Body of pancreas (tissue), 4 donors: ENCODE measurements around the gene RSKR. TPM values are rescaled to one million over a fixed set of nuclear protein-coding genes. Genes with fewer than 3 reads are reported as not detected.
A peak's percentile ranks its signal among the peaks of the same experiment; 100 is the strongest.

Experiments
- ATAC-seq: fragments of 150-250 bp; one replicate; pipeline ENCODE4 v1.9.1; 2016
- DNase-seq, 4 donors: peaks; one replicate each; pipeline ENCODE4 v3.0.0-alpha.2; 2019
- H3K27ac ChIP-seq, 4 donors: fragments of 200-600 bp; sonication (generic); 1 replicate in 3 of 4; 2 replicates in 1 of 4; pipeline versions ENCODE4 v1.5.1 to v1.6.1; 2016 to 2019; ENCODE audit warnings: mild to moderate bottlenecking in 1 of 4, mixed read lengths in 1 of 4, moderate library complexity in 1 of 4
- H3K27me3 ChIP-seq, 2 donors: fragments of 200-600 bp; sonication (generic); one replicate each; pipeline ENCODE4 v1.6.0; 2016; ENCODE audit warnings: mild to moderate bottlenecking in 1 of 2
- H3K36me3 ChIP-seq, 2 donors: fragments of 200-600 bp; sonication (generic); replicated peaks in 1 of 2; 2 replicates each; pipeline ENCODE4 v1.5.1; 2016; ENCODE audit warnings: low read depth in 2 of 2; ENCODE audit not compliant: insufficient read depth in 1 of 2
- H3K4me1 ChIP-seq: fragments of 200-600 bp; sonication (generic); one replicate; pipeline ENCODE4 v1.6.0; 2016
- H3K4me3 ChIP-seq, 2 donors: fragments of 200-600 bp; sonication (generic); 1 replicate in 1 of 2; 2 replicates in 1 of 2; pipeline ENCODE4 v1.5.1; 2016 to 2019
- H3K9me3 ChIP-seq, 3 donors: fragments of 200-600 bp; sonication (generic); 1 replicate in 2 of 3; 2 replicates in 1 of 3; pipeline ENCODE4 v1.5.1; 2016
- POLR2A ChIP-seq, 3 donors: fragments of 450-650 bp; IDR thresholded peaks; one replicate each; pipeline ENCODE4 v1.6.1; 2016; ENCODE audit warnings: antibody characterized with exemption in 3 of 3, mild to moderate bottlenecking in 2 of 3
- WGBS, 2 donors: methylation state at CpG; one replicate each; pipeline ENCODE4 v1.1.5; 2017; 5-methylcytosine and 5-hydroxymethylcytosine counted together
- intact Hi-C: fragments of 100-400 bp; cut with DNase I; formaldehyde crosslinking; loops from one replicate; pipeline ENCODE4 v1.15.1; 2023
- total RNA-seq, 2 donors: library from RNA; depleted of rRNA; stranded (reverse); fragments of >200 nt; gene quantifications; one replicate each; pipeline ENCODE4 v1.1.0, GENCODE V29; 2016
- TF ChIP-seq, protein P1 (sequence below), 7 experiments: fragments of 450-650 bp in 4 of 7; fragments of 200-600 bp in 3 of 7; sonication (generic) in 3 of 7; IDR thresholded peaks; one replicate each; pipeline ENCODE4 v1.5.1; 2016 to 2019; ENCODE audit warnings: antibody characterized with exemption in 7 of 7

RSKR gene
- total RNA-seq, 2 donors from 2014 or later, result 2.6 to 14.8 TPM

DNA sequence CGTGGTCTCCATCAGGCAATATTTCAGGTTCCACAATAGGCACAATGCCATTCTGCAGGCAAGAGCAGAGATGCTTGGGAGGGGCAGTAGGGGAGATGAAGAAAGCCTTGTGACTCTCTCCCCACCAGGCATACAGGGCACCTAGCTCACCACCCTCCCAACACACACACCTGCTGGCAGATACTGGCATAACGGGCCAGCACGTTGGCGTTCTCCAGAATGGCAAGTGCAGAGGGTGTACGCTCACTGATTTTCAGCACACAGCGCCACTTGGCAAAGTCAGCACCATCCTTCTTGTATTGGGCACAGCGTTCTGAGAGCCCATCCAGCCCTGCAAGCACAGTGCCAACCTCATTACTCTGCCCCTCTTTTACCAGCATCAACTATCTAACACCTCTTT lies 39.5 kb downstream of the RSKR start:
- ATAC-seq (no peak), DNase-seq (no peak)
- Histone ChIP-seq H3K36me3 (no peaks in the 10 kb centered on the region), H3K27me3 (no peaks in the 10 kb centered on the region), H3K27ac (no peak overlapping the region), H3K4me3 (no peak overlapping the region), H3K9me3 (no peaks in the 10 kb centered on the region), H3K4me1 (peaks cover 30% of the 10 kb centered on the region)
- 77 to 89% methylated on average over 3 to 7 of the region's 7 CpGs for WGBS, 2 donors
- intact Hi-C loops, result no loop called here
- TF ChIP-seq POLR2A (IDR thresholded peaks at IDR 0.05), result no peak

DNA sequence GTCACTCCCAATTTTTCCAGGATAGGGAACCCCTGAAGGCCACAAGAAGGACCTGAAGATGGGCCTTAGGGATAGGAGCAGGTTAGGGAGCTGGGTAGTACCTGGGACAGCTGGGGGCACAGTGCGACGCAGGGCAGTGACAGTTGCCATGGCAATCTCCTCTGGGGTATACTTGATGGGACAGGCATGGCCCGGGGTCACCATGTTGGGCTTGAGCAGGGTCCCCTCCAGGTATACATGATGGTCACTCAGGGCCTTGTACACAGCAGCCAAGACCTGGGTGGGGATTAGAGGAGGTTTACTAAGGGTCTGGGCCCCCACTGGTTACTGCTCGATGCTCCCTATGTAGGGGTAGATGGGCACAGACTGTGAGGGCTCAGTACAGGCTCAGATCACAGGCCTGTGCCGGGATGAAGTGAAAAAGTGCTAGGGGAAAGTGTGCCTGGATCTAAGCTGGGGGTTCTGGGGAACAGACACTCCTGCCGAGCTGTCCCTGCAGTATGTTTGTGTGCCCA lies 40.0 kb downstream of the RSKR start:
- DNase-seq, result no peak
- intact Hi-C loops, result no loop called here
- no peak overlapping the region for H3K4me3 ChIP-seq
- ATAC-seq, result no peak
- no peak overlapping the region for H3K27ac ChIP-seq
- H3K27me3 ChIP-seq, result no peaks in the 10 kb centered on the region
- no peaks in the 10 kb centered on the region for H3K36me3 ChIP-seq
- H3K9me3 ChIP-seq, result no peaks in the 10 kb centered on the region
- TF ChIP-seq POLR2A (IDR thresholded peaks at IDR 0.05), result no peak
- TF ChIP-seq, protein P1, sequence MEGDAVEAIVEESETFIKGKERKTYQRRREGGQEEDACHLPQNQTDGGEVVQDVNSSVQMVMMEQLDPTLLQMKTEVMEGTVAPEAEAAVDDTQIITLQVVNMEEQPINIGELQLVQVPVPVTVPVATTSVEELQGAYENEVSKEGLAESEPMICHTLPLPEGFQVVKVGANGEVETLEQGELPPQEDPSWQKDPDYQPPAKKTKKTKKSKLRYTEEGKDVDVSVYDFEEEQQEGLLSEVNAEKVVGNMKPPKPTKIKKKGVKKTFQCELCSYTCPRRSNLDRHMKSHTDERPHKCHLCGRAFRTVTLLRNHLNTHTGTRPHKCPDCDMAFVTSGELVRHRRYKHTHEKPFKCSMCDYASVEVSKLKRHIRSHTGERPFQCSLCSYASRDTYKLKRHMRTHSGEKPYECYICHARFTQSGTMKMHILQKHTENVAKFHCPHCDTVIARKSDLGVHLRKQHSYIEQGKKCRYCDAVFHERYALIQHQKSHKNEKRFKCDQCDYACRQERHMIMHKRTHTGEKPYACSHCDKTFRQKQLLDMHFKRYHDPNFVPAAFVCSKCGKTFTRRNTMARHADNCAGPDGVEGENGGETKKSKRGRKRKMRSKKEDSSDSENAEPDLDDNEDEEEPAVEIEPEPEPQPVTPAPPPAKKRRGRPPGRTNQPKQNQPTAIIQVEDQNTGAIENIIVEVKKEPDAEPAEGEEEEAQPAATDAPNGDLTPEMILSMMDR (IDR thresholded peaks at IDR 0.05), result no peak
- H3K4me1 ChIP-seq, result peaks cover 30% of the 10 kb centered on the region
- 90 to 96% methylated on average over 6 of the region's 6 CpGs for WGBS, 2 donors

DNA sequence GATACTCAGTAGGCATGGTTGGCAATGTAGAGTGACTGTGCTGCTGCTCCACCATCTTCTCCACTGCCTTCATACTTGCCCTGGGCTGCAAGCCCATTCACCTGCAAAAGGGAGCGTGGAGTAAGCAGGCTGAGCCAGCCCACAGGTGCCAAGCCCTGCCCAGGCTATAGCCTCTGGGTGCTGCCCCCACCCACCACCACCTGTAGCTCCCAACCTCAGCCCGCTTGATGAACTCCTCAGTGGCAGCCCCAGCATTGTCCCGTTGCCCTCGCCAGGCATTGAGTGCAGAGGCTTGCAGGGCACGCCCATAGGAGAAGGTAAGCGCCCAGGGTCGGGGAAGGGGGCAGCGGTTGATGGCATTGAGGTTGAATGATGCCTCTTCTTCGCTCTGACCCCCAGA lies 40.5 kb downstream of the RSKR start:
- no peak for ATAC-seq
- Histone ChIP-seq H3K4me3 (no peak overlapping the region), H3K9me3 (no peaks in the 10 kb centered on the region), H3K27ac (no peak overlapping the region), H3K4me1 (peaks cover 30% of the 10 kb centered on the region), H3K27me3 (no peaks in the 10 kb centered on the region), H3K36me3 (no peaks in the 10 kb centered on the region)
- 87 to 96% methylated on average over 9 of the region's 9 CpGs for WGBS, 2 donors
- TF ChIP-seq POLR2A (IDR thresholded peaks at IDR 0.05), result no peak
- TF ChIP-seq, protein P1 (IDR thresholded peaks at IDR 0.05), result no peak
- no peak for DNase-seq
- intact Hi-C loops, result no loop called here

DNA sequence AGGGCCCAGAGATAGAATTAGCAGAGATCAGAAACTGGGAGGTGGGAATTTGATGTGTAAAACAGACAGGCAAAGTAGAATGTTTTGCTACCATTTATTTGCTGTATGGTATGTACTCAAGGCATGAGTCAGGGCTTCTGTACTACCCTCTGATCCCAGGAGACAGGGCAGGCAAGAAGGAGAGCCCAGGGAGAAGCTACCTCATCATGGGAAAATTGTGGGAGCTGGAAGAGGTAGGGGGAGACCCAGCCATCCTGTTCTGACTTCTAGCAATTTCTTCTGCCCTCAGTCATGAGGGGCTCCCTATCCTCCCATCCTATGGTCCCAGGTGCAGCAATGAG lies 41.0 kb downstream of the RSKR start:
- TF ChIP-seq POLR2A (IDR thresholded peaks at IDR 0.05), result no peak
- TF ChIP-seq, protein P1 (IDR thresholded peaks at IDR 0.05), result no peak
- no peak overlapping the region for H3K27ac ChIP-seq
- H3K9me3 ChIP-seq, result no peaks in the 10 kb centered on the region
- no peak for DNase-seq
- ATAC-seq, result no peak
- no peaks in the 10 kb centered on the region for H3K27me3 ChIP-seq
- H3K36me3 ChIP-seq, result no peaks in the 10 kb centered on the region
- intact Hi-C loops, result no loop called here
- H3K4me3 ChIP-seq, result no peak overlapping the region
- peaks cover 30% of the 10 kb centered on the region for H3K4me1 ChIP-seq

DNA sequence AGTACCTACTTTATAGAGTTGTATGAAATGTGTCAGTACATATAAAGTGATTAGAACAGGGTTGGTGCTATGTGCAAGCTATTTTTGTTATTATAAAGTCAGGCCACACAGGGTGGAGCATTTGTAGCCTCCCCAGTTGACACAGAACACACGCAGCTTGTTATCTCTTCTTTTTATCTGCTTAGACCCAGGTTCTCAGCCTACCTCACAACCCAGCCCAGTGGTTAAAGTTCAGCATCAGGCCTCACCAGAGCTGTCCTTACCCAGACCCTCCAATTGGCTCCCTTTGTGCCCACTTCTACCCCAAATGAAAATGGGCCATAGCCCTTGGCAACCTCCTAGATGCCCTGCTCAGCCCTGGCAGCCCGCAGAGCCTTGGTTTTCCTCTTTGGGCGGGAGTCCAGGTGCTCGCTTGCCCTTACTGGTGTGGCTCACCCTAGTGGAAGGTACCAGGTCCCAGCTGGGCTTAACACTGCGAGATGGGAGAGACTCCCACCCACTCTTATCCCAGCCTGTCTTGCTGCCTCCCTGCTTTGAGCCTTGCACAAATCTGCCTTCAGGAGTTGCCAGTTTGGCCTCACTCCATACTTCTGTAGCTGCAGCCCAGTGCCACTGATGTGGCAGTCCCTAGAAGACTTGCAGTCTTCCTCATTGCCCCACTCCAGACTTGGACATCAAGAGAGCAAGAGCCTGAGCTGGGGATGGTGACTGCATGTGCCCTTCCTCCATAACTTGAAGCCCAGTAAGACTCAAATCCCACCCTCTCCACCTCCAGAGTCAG lies 41.5 kb downstream of the RSKR start:
- H3K9me3 ChIP-seq, result no peaks in the 10 kb centered on the region
- no peaks in the 10 kb centered on the region for H3K27me3 ChIP-seq
- ATAC-seq, result no peak
- intact Hi-C loops, result no loop called here
- TF ChIP-seq, protein P1 (IDR thresholded peaks at IDR 0.05), result no peak
- peak in 1 of 4 donors; percentile 45 for DNase-seq
- peak overlapping the region in 2 of 4 donors; percentile 76 to 85 for H3K27ac ChIP-seq
- H3K4me1 ChIP-seq, result peaks cover 29% of the 10 kb centered on the region
- H3K36me3 ChIP-seq, result no peaks in the 10 kb centered on the region
- WGBS, 2 donors, result 13 to 33% methylated on average over 2 to 4 of the region's 5 CpGs
- peak overlapping the region in 1 of 2 donors; percentile 75 for H3K4me3 ChIP-seq
